ENCODE measurements around the gene PDE12.

PDE12 gene

GRCh38 chr3:57555738-57556458 lies at the start of gene PDE12:
Gene PDE12 (plus strand): TSS chr3:57556274. CDS start chr3:57556380, 106 bp downstream.
- peak; percentile 79 for DNase-seq

GRCh38 chr3:57512166-57512565 lies 43.9 kb upstream of the PDE12 start:
- DNase-seq, result no peak

GRCh38 chr3:57518276-57518915 lies 37.7 kb upstream of the PDE12 start:
- DNase-seq, result no peak

GRCh38 chr3:57530071-57530608 lies 25.9 kb upstream of the PDE12 start:
- no peak for DNase-seq

GRCh38 chr3:57538465-57538864 lies 17.6 kb upstream of the PDE12 start:
- no peak for DNase-seq

GRCh38 chr3:57544181-57545125 lies 11.6 kb upstream of the PDE12 start, which contains the start of gene DNAH12:
Gene DNAH12 (minus strand): TSS chr3:57544344. CDS start chr3:57542870, 1,474 bp downstream.
- DNase-seq, result no peak

GRCh38 chr3:57545636-57546268 lies 10.3 kb upstream of the PDE12 start:
- no peak for DNase-seq

- no peak for DNase-seq
Observed at GRCh38 chr3:57546616-57547015, 9.5 kb upstream of the PDE12 start.

- DNase-seq, result no peak
Observed at GRCh38 chr3:57555306-57555705, 768 bp upstream of the PDE12 start.

GRCh38 chr3:57556459-57557084 lies 498 bp downstream of the PDE12 start:
- DNase-seq, result peak; percentile 29

GRCh38 chr3:57557085-57557537 lies 1.0 kb downstream of the PDE12 start:
- peak; percentile 13 for DNase-seq

- no peak for DNase-seq
Observed at GRCh38 chr3:57559526-57559925, 3.5 kb downstream of the PDE12 start.

GRCh38 chr3:57569859-57570450 lies 13.9 kb downstream of the PDE12 start:
- DNase-seq, result no peak

GRCh38 chr3:57570878-57571277 lies 14.8 kb downstream of the PDE12 start:
- no peak for DNase-seq

- DNase-seq, result no peak
Observed at GRCh38 chr3:57572096-57572495, 16.0 kb downstream of the PDE12 start.

- DNase-seq, result no peak
Observed at GRCh38 chr3:57575966-57576626, 20.0 kb downstream of the PDE12 start.

GRCh38 chr3:57577801-57578200 lies 21.7 kb downstream of the PDE12 start:
- DNase-seq, result no peak

- no peak for DNase-seq
Observed at GRCh38 chr3:57582474-57583168, 26.5 kb downstream of the PDE12 start.

- DNase-seq, result no peak
Observed at GRCh38 chr3:57583544-57583943, 27.5 kb downstream of the PDE12 start.

- DNase-seq, result no peak
Observed at GRCh38 chr3:57586778-57587177, 30.7 kb downstream of the PDE12 start.
